ENCODE data around the gene PSMC3.

GRCh38 chr11:47460571-47461235, 34.5 kb upstream of the PSMC3 start:
- no peak for TF ChIP-seq CTCF (IDR thresholded peaks at IDR 0.05; ENCODE audit: low read depth, low read length, poor library complexity, severe bottlenecking)
- TF ChIP-seq EZH2phosphoT487 (IDR thresholded peaks at IDR 0.05; ENCODE audit: borderline replicate concordance, low read length): no peak
